Head of caudate nucleus (tissue), 42 donors: ENCODE results near the gene C1QTNF6.

Source experiments
- DNase-seq, 42 donors: peaks; one replicate each; pipeline versions ENCODE4 v3.0.0 to v3.0.0-alpha.2; 2020 to 2021; ENCODE audit warnings: mixed read lengths in 7 of 42
- intact Hi-C: fragments of 100-400 bp; cut with DNase I; formaldehyde crosslinking; loops from one replicate; pipeline ENCODE4 v1.15.0; 2022

The C1QTNF6 gene

DNA sequence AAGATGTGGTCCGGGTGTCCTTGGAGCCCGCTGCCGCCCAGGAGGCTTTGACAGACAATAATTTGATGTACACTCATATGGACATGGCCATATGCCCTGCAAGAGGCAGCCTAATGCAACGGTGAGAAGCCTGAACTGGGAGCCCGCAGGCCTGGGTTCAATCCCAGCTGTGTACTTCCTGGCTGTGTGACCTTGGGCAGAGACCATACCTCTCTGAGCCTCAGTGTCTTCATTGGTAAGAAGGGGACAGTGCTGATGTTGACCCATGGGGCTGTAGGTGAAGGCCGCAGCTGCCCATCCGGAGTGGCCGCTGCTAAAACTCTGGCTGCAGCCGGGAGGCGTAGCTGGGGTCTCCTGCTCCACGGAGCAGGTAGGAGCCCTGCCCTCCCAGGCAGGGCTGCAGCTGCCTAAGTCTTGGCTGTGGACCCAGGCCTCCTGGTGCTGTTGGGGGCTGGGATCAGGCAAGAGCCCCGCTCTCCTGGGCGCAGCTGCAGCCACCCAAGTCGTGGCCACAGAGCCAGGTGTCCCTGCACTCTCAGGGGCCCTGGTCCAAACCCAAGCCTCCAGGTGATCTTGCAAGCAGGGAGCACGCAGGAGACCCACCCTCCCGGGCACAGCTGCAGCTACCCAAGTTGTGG, 47.2 kb downstream of the C1QTNF6 start:
- intact Hi-C loops = no loop called here
- DNase-seq = no peak

DNA sequence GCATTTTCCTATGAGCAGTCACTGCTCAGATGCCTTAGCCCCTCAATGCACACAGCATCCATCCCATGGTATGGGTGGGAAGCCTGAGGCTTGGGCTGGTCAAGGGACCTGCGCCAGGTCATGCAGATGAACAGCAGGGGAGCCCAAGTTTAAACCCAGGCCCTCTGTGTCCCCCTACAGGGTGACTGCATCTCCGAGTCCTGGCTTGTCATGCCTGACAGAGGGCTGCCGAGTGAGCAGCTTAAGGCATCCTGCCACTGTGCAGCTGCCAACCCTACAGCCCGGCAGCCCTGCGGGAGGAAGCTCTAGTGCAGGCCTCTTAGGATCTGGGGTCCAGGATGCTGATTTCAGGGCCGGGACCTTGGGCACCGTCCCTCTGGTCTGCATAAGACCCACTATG, 48.3 kb downstream of the C1QTNF6 start:
- intact Hi-C loops = no loop called here
- DNase-seq = no peak

DNA sequence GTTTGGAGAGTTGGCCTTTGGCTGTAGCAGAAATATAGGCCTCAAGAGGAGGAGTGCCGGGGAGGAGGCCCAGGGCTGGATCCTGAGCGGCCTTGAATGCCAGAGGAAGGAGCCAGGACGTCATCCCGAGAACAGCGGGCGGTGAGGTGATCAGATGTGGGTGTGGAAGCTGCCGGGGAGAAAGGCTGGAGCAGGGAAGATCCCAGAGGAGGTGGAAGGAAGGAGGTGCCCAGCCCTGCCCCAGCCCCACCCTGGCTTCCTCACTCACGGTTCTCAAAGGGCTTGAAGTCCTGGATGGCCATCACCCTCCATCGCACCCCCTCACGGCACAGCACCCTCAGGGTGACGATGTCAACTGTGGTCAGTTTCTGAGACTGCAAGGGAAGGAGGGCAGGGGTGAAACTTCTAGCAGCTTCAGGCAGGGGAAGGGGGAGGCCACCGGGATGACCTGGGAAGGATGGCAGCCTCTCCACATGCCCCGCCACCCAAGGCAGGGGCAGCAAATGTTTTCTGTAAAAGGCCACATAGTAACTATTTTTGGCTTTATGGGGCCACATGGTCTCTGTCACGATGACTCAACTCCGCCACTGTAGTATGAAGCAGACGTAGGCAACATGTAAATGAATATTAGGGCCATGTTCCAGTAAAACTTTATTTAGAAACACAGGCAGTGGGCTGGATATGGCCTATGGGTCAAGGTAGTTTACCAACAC, 49.0 kb downstream of the C1QTNF6 start:
- intact Hi-C loops = no loop called here
- no peak for DNase-seq

DNA sequence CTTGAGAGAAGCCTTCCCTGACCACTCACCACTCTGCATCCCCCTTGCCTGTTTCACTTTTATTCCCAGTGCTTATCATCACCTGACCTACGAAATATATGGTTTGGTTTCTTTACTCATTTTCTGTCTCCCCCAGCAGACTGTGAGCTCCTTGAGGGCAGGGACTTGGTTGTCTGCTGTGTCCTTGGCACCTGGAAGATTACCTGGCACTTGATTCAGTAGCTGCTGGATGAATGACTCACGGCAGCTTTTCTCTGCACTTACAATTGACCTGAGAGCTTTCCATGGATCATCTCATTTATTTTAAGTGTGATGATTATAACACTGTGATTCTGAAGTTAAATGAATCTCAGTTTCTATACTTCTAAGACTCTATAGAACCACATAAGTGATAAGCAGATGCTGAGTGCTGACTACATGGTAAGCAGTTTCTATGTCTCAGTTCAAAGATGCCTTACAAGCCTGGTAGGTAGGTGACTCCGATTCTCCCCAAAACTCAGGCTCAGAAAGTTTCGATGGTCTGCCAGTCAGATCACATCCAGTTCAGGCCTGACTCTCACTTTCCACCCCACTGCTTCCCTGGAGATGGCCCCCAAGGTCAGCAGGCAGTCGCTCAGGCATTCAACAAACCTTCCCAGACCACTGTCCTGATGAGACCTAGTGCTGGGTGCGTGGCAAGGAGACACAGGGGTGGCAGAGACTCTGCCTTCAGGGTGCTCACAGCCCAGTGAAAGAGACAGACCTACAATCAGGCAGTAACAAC, 50.0 kb downstream of the C1QTNF6 start:
- DNase-seq = no peak
- intact Hi-C loops = no loop called here

DNA sequence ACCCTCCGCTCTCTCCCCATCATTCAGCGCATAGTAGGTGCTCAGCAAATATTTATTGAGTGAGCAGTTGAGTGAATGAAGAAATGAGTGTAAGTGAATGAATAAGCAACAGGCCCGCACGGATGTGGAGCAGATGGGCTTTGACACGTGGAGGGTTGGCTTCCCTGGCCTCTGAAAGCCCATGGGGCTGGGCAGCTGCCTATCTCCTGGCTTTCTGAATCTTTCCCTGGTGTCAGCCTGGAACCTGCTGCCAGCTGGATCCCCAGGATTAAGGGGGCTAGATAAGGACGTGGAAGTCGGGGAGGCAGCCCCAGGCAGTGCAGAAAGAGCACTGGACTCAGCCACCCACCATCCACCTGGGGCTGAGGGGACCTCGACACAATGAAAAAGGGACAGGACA, 50.9 kb downstream of the C1QTNF6 start:
- DNase-seq = no peak
- intact Hi-C loops = no loop called here

DNA sequence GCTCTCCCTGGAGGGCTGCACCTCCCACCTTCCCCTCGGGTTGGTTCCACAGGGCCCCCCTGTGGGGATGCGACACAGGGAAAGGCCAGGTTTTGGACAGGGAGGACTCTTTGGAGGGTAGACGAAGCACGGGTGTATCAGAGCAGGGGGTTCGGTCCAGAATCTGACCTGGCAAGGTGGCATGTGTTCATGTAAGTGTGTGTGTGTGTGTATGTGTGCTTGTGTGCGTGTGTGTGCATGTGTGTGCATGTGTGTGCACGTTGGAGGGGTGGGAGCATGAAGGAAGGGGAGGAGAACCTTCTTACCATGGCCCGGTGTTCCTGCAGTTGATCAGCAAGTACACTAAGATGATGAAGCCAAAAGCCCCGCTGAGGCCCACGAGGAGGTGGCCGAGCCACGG, 53.0 kb downstream of the C1QTNF6 start:
- no peak for DNase-seq
- intact Hi-C loops = no loop called here

DNA sequence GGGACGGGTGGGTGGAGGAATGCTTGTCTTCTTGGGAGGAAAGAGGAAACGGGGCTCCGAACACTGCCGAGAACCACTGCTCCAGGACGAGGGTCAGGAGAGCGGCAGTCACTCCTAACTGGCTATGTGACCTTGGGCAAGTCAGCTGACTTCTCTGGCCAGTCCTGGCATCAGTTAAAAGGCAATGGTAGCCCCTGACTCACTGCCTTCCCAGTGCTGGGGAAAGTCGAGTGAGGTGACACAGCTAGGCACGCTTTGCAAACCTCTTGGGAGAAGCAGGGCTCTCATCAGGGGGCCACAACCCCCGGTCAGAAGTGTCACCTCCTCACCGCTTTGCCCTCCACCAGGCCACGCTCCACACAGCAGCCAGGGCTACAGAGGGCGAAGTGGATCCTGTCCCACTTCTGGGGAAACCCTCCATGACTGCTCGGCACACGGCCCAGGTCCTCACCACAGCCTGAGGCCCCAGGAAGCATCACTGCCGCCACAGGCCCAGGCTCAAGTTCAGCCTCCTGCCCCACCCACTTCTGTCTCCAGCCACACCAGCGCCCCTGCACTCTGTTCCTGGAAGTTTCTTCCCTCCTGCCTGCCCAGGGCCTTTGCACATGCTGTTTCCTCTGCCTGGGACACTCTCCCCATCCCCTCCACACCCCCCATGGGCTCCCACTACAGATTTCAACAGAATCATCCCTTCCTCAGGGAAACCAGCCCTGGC, 54.6 kb downstream of the C1QTNF6 start:
- intact Hi-C loops = no loop called here
- DNase-seq = no peak

DNA sequence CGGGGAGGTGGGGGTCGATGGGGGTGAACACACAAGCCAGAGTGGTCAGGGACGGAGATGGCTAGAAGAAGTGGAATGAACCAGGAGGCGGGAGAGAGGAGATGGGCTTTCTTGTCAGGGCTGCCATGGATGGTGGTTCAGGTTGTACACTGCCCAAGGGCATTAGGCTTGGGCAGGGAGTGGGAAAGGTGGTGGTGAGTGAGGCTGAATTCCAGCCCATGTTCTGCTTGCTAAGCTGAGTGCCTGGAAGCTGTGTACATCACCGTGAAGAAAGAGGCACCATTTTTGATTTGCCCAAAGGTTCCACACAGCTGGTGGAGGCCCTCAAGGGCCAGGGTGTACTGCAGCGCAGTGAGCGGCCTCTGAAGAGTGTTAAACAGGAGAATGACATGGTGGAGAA, 55.3 kb downstream of the C1QTNF6 start:
- intact Hi-C loops = no loop called here
- DNase-seq = no peak
